ENCODE measurements around the gene KLHL21.
"Not testable (repeated sequence)": the region's sequence is repeated elsewhere in the genome, so short reads cannot be mapped to it uniquely, and the experiment has no call there.

KLHL21 gene

GRCh38 chr1:6602669-6603237, at the start of gene KLHL21:
Gene KLHL21, minus strand, starts transcription at chr1:6602869. Its CDS starts 52 bp downstream, at chr1:6602817.
- no peaks in the 10 kb centered on the region for H3K9me3 Mint-ChIP-seq

GRCh38 chr1:6651909-6652308, 49.2 kb upstream of the KLHL21 start:
- intact Hi-C loops (cut with micrococcal nuclease) = no loop called here
- no peaks in the 10 kb centered on the region for H3K9me3 Mint-ChIP-seq

More at GRCh38 chr1:6602669-6603237, at the start of gene KLHL21:
- peaks cover 40% of the 10 kb centered on the region for H3K4me1 Mint-ChIP-seq (ENCODE audit: low read depth)
- peak within 1 kb of the TSS; percentile 92 for H3K4me3 Mint-ChIP-seq
- peak within 1 kb of the TSS; percentile 98 for H3K27ac Mint-ChIP-seq
- H3K27me3 Mint-ChIP-seq = peaks cover 3% of the 10 kb centered on the region
- intact Hi-C loops (cut with micrococcal nuclease) = loop anchor here (1.0 to 5.0 kb wide), 2 partner anchors 11 to 50 kb away; partner anchors contain the start of genes NOL9 and PHF13
- peaks cover 42% of the 10 kb centered on the region for H3K36me3 Mint-ChIP-seq (ENCODE audit: low read depth)

GRCh38 chr1:6648556-6648955, 45.9 kb upstream of the KLHL21 start:
- no peaks in the 10 kb centered on the region for H3K27me3 Mint-ChIP-seq
- H3K4me1 Mint-ChIP-seq (ENCODE audit: low read depth) = no peaks in the 10 kb centered on the region
- intact Hi-C loops (cut with micrococcal nuclease) = no loop called here
- peaks cover 79% of the 10 kb centered on the region for H3K36me3 Mint-ChIP-seq (ENCODE audit: low read depth)
- no peak overlapping the region for H3K4me3 Mint-ChIP-seq
- no peak overlapping the region for H3K27ac Mint-ChIP-seq
- H3K9me3 Mint-ChIP-seq = no peaks in the 10 kb centered on the region

More at GRCh38 chr1:6651909-6652308, 49.2 kb upstream of the KLHL21 start:
- H3K27ac Mint-ChIP-seq = no peak overlapping the region
- no peaks in the 10 kb centered on the region for H3K27me3 Mint-ChIP-seq
- peaks cover 64% of the 10 kb centered on the region for H3K36me3 Mint-ChIP-seq (ENCODE audit: low read depth)
- no peaks in the 10 kb centered on the region for H3K4me1 Mint-ChIP-seq (ENCODE audit: low read depth)
- no peak overlapping the region for H3K4me3 Mint-ChIP-seq

GRCh38 chr1:6646499-6647148, 44.0 kb upstream of the KLHL21 start:
- Mint-ChIP-seq H3K36me3 (ENCODE audit: low read depth) (peaks cover 79% of the 10 kb centered on the region), H3K27me3 (no peaks in the 10 kb centered on the region), H3K4me1 (ENCODE audit: low read depth) (no peaks in the 10 kb centered on the region), H3K4me3 (no peak overlapping the region), H3K27ac (no peak overlapping the region), H3K9me3 (no peaks in the 10 kb centered on the region)
- intact Hi-C loops (cut with micrococcal nuclease) = loop anchor here (1.0 kb wide), 2 partner anchors 156 to 160 kb away; no protein-coding TSS in a partner anchor

GRCh38 chr1:6645018-6645417, 42.3 kb upstream of the KLHL21 start:
- Mint-ChIP-seq H3K4me3 (no peak overlapping the region), H3K27ac (no peak overlapping the region), H3K27me3 (no peaks in the 10 kb centered on the region), H3K36me3 (ENCODE audit: low read depth) (peaks cover 79% of the 10 kb centered on the region), H3K4me1 (ENCODE audit: low read depth) (no peaks in the 10 kb centered on the region), H3K9me3 (no peaks in the 10 kb centered on the region)
- intact Hi-C loops (cut with micrococcal nuclease) = no loop called here

GRCh38 chr1:6640867-6641266, 38.2 kb upstream of the KLHL21 start:
- H3K9me3 Mint-ChIP-seq; H3K4me1 Mint-ChIP-seq (ENCODE audit: low read depth); intact Hi-C loops (cut with micrococcal nuclease); H3K27ac Mint-ChIP-seq; H3K27me3 Mint-ChIP-seq; H3K4me3 Mint-ChIP-seq: not testable (repeated sequence)
- H3K36me3 Mint-ChIP-seq (ENCODE audit: low read depth) = peaks cover 100% of the 10 kb centered on the region

- Mint-ChIP-seq H3K36me3 (ENCODE audit: low read depth) (peaks cover 100% of the 10 kb centered on the region), H3K27me3 (no peaks in the 10 kb centered on the region), H3K27ac (no peak overlapping the region), H3K4me1 (ENCODE audit: low read depth) (no peaks in the 10 kb centered on the region), H3K4me3 (no peak overlapping the region), H3K9me3 (no peaks in the 10 kb centered on the region)
- intact Hi-C loops (cut with micrococcal nuclease) = no loop called here
Measured at GRCh38 chr1:6638226-6638625, 35.6 kb upstream of the KLHL21 start.

- Mint-ChIP-seq H3K4me3 (no peak overlapping the region), H3K36me3 (ENCODE audit: low read depth) (peaks cover 100% of the 10 kb centered on the region), H3K4me1 (ENCODE audit: low read depth) (no peaks in the 10 kb centered on the region), H3K27me3 (no peaks in the 10 kb centered on the region), H3K9me3 (no peaks in the 10 kb centered on the region), H3K27ac (no peak overlapping the region)
- intact Hi-C loops (cut with micrococcal nuclease) = no loop called here
Measured at GRCh38 chr1:6637770-6638169, 35.1 kb upstream of the KLHL21 start.

GRCh38 chr1:6636778-6637177, 34.1 kb upstream of the KLHL21 start:
- H3K27me3 Mint-ChIP-seq; H3K4me3 Mint-ChIP-seq; intact Hi-C loops (cut with micrococcal nuclease); H3K4me1 Mint-ChIP-seq (ENCODE audit: low read depth); H3K27ac Mint-ChIP-seq; H3K9me3 Mint-ChIP-seq: not testable (repeated sequence)
- H3K36me3 Mint-ChIP-seq (ENCODE audit: low read depth) = peaks cover 100% of the 10 kb centered on the region

GRCh38 chr1:6635910-6636760, 33.5 kb upstream of the KLHL21 start:
- H3K4me1 Mint-ChIP-seq (ENCODE audit: low read depth) = no peaks in the 10 kb centered on the region
- no peak overlapping the region for H3K4me3 Mint-ChIP-seq
- no peaks in the 10 kb centered on the region for H3K27me3 Mint-ChIP-seq
- peaks cover 100% of the 10 kb centered on the region for H3K36me3 Mint-ChIP-seq (ENCODE audit: low read depth)
- intact Hi-C loops (cut with micrococcal nuclease) = no loop called here
- H3K27ac Mint-ChIP-seq = no peak overlapping the region
- H3K9me3 Mint-ChIP-seq = no peaks in the 10 kb centered on the region

- H3K36me3 Mint-ChIP-seq (ENCODE audit: low read depth) = peaks cover 100% of the 10 kb centered on the region
- intact Hi-C loops (cut with micrococcal nuclease) = no loop called here
- no peaks in the 10 kb centered on the region for H3K27me3 Mint-ChIP-seq
- no peak overlapping the region for H3K27ac Mint-ChIP-seq
- no peaks in the 10 kb centered on the region for H3K9me3 Mint-ChIP-seq
- no peaks in the 10 kb centered on the region for H3K4me1 Mint-ChIP-seq (ENCODE audit: low read depth)
- H3K4me3 Mint-ChIP-seq = no peak overlapping the region
Measured at GRCh38 chr1:6635161-6635909, 32.7 kb upstream of the KLHL21 start.

- intact Hi-C loops (cut with micrococcal nuclease) = no loop called here
- Mint-ChIP-seq H3K27ac (no peak overlapping the region), H3K27me3 (no peaks in the 10 kb centered on the region), H3K9me3 (no peaks in the 10 kb centered on the region), H3K4me1 (ENCODE audit: low read depth) (peaks cover 2% of the 10 kb centered on the region), H3K36me3 (ENCODE audit: low read depth) (peaks cover 100% of the 10 kb centered on the region), H3K4me3 (no peak overlapping the region)
Measured at GRCh38 chr1:6634371-6635052, 31.8 kb upstream of the KLHL21 start.
